Measurements from ENCODE around the gene CAMTA1. TPM values are rescaled to one million over a fixed set of nuclear protein-coding genes. Genes with fewer than 3 reads are reported as not detected.

CAMTA1 gene
- polyA plus RNA-seq, 1 donor (not counting 4 experiments of a cell fraction or from before 2014, with no cell fraction given): 51.4 TPM

GRCh38 chr1:7432900-7433380, 647.7 kb downstream of the CAMTA1 start:
- Histone ChIP-seq H3K4me2 (ENCODE audit: control insufficient read depth, extremely low read depth, insufficient read depth, low read depth, low read length) (no peak overlapping the region), H4K20me1 (ENCODE audit: control insufficient read depth, extremely low read depth, insufficient read depth, low read length) (no peaks in the 10 kb centered on the region), H3K4me3 (ENCODE audit: control insufficient read depth in 2 of 3, extremely low read depth in 1 of 3, insufficient read depth in 2 of 3, low read depth in 1 of 3, low read length in 3 of 3) (no peak overlapping the region), H3K4me1 (ENCODE audit: control insufficient read depth, extremely low read depth, insufficient read depth, low read length) (no peaks in the 10 kb centered on the region), H3K9ac (ENCODE audit: control insufficient read depth, extremely low read depth, insufficient read depth, low read length) (no peak overlapping the region), H3K27ac (ENCODE audit: control insufficient read depth, insufficient read depth, low read length) (no peak overlapping the region), H3K9me3 (ENCODE audit: control insufficient read depth, low read depth, low read length) (no peaks in the 10 kb centered on the region), H2AFZ (ENCODE audit: control insufficient read depth, low read length) (no peak overlapping the region), H3K79me2 (ENCODE audit: control insufficient read depth, insufficient read depth, low read length) (no peaks in the 10 kb centered on the region), H3K9me1 (ENCODE audit: control insufficient read depth, extremely low read depth, insufficient read depth, low read length) (no peaks in the 10 kb centered on the region), H3K27me3 (ENCODE audit: control insufficient read depth, extremely low read depth, insufficient read depth, low read length) (peaks cover 9% of the 10 kb centered on the region), H3K36me3 (ENCODE audit: control insufficient read depth in 2 of 2, extremely low read depth in 1 of 2, insufficient read depth in 2 of 2, low read length in 2 of 2) (no peaks in the 10 kb centered on the region)
- TF ChIP-seq CTCF (optimal IDR thresholded peaks at IDR 0.05 in 1 of 3, IDR thresholded peaks at IDR 0.05 in 1 of 3, conservative IDR thresholded peaks at IDR 0.05 in 1 of 3; ENCODE audit: extremely low read depth in 1 of 3, insufficient read depth in 2 of 3, low read length in 3 of 3) (no peak), EZH2 (IDR thresholded peaks at IDR 0.05; ENCODE audit: low read length) (no peak)
- dilution Hi-C loops (cut with MboI; ENCODE audit: extremely low pct_ligation_motif_present, low sequenced_read_pairs): no loop called here
- FAIRE-seq: no peak
- DNase-seq (ENCODE audit: low read depth, low spot score): no peak

DNA sequence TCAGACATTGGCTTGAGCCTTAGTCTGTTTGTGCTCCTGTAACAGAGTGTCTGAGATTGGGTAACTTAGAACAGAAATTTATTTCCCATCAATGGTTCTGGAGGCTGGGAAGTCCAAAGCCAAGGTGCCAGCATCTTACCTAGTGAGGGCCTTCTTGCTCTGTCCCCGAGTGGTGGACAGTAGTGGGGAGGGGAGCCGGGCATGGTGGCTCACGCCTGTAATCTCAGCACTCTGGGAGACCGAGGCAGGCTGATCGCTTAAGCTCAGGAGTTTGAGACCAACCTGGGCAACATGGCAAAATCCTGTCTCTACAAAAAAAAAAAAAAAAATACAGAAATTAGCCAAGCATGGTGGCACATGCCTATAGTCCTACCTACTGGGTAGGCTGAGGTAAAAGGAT, 649.3 kb downstream of the CAMTA1 start:
- H3K4me3 ChIP-seq (ENCODE audit: control insufficient read depth in 2 of 3, extremely low read depth in 1 of 3, insufficient read depth in 2 of 3, low read depth in 1 of 3, low read length in 3 of 3): no peak overlapping the region
- no peaks in the 10 kb centered on the region for H3K36me3 ChIP-seq (ENCODE audit: control insufficient read depth in 2 of 2, extremely low read depth in 1 of 2, insufficient read depth in 2 of 2, low read length in 2 of 2)
- no peak overlapping the region for H3K4me2 ChIP-seq (ENCODE audit: control insufficient read depth, extremely low read depth, insufficient read depth, low read depth, low read length)
- H3K9ac ChIP-seq (ENCODE audit: control insufficient read depth, extremely low read depth, insufficient read depth, low read length): no peak overlapping the region
- no peak for FAIRE-seq
- TF ChIP-seq CTCF (optimal IDR thresholded peaks at IDR 0.05 in 1 of 3, IDR thresholded peaks at IDR 0.05 in 1 of 3, conservative IDR thresholded peaks at IDR 0.05 in 1 of 3; ENCODE audit: extremely low read depth in 1 of 3, insufficient read depth in 2 of 3, low read length in 3 of 3) (no peak), EZH2 (IDR thresholded peaks at IDR 0.05; ENCODE audit: low read length) (no peak)
- dilution Hi-C loops (cut with MboI; ENCODE audit: extremely low pct_ligation_motif_present, low sequenced_read_pairs): no loop called here
- no peak overlapping the region for H2AFZ ChIP-seq (ENCODE audit: control insufficient read depth, low read length)
- peaks cover 4% of the 10 kb centered on the region for H3K27me3 ChIP-seq (ENCODE audit: control insufficient read depth, extremely low read depth, insufficient read depth, low read length)
- no peak overlapping the region for H3K27ac ChIP-seq (ENCODE audit: control insufficient read depth, insufficient read depth, low read length)
- H4K20me1 ChIP-seq (ENCODE audit: control insufficient read depth, extremely low read depth, insufficient read depth, low read length): no peaks in the 10 kb centered on the region
- no peak for DNase-seq (ENCODE audit: low read depth, low spot score)
- no peaks in the 10 kb centered on the region for H3K4me1 ChIP-seq (ENCODE audit: control insufficient read depth, extremely low read depth, insufficient read depth, low read length)
- H3K9me3 ChIP-seq (ENCODE audit: control insufficient read depth, low read depth, low read length): no peaks in the 10 kb centered on the region
- no peaks in the 10 kb centered on the region for H3K9me1 ChIP-seq (ENCODE audit: control insufficient read depth, extremely low read depth, insufficient read depth, low read length)
- no peaks in the 10 kb centered on the region for H3K79me2 ChIP-seq (ENCODE audit: control insufficient read depth, insufficient read depth, low read length)

Data from keratinocyte (primary cell).